Effector CD4-positive, alpha-beta T cell (primary cell): Measurements from ENCODE around the gene TEX261.
"Not testable (repeated sequence)": the region's sequence is repeated elsewhere in the genome, so short reads cannot be mapped to it uniquely, and the experiment has no call there.

ENCODE experiments used
- DNase-seq: peaks from one replicate; pipeline ENCODE4 v3.0.0-alpha.2; 2020
- total RNA-seq: gene quantifications from one replicate; lab custom pipeline; 2026; lab: John Stamatoyannopoulos, UW

TEX261 gene
- 23.3 reads per million, percentile 50 among the genes with 10 or more reads in this experiment for total RNA-seq

- DNase-seq, result peak; percentile 83
Observed at GRCh38 chr2:70994699-70995425, at the start of gene TEX261. TEX261 (minus strand) TSS chr2:70994873; CDS start chr2:70994757, 116 bp downstream.

- DNase-seq, result no peak
Observed at GRCh38 chr2:71043531-71044407, 49.1 kb upstream of the TEX261 start.

GRCh38 chr2:71042287-71042686, 47.6 kb upstream of the TEX261 start:
- DNase-seq, result no peak

- not testable (repeated sequence) for DNase-seq
Observed at GRCh38 chr2:71036296-71036695, 41.6 kb upstream of the TEX261 start.

- peak; percentile 36 for DNase-seq
Observed at GRCh38 chr2:71023553-71024243, 29.0 kb upstream of the TEX261 start.

GRCh38 chr2:71021394-71021793, 26.7 kb upstream of the TEX261 start:
- DNase-seq, result not testable (repeated sequence)

GRCh38 chr2:71019989-71020388, 25.3 kb upstream of the TEX261 start:
- DNase-seq, result not testable (repeated sequence)

GRCh38 chr2:71018625-71019024, 24.0 kb upstream of the TEX261 start:
- DNase-seq, result no peak

GRCh38 chr2:71011786-71012185, 17.1 kb upstream of the TEX261 start:
- DNase-seq, result not testable (repeated sequence)

GRCh38 chr2:71008342-71008741, 13.7 kb upstream of the TEX261 start:
- no peak for DNase-seq

- DNase-seq, result no peak
Observed at GRCh38 chr2:71006955-71007799, 12.5 kb upstream of the TEX261 start.

- DNase-seq, result no peak
Observed at GRCh38 chr2:71006323-71006722, 11.7 kb upstream of the TEX261 start.

- no peak for DNase-seq
Observed at GRCh38 chr2:71005271-71006202, 10.9 kb upstream of the TEX261 start.

- no peak for DNase-seq
Observed at GRCh38 chr2:71004857-71005256, 10.2 kb upstream of the TEX261 start.

- DNase-seq, result no peak
Observed at GRCh38 chr2:71003966-71004755, 9.5 kb upstream of the TEX261 start.

GRCh38 chr2:71003396-71003795, 8.7 kb upstream of the TEX261 start:
- no peak for DNase-seq

- no peak for DNase-seq
Observed at GRCh38 chr2:71001981-71002570, 7.4 kb upstream of the TEX261 start.

- DNase-seq, result no peak
Observed at GRCh38 chr2:71001592-71001927, 6.9 kb upstream of the TEX261 start.

GRCh38 chr2:71000780-71001591, 6.3 kb upstream of the TEX261 start:
- peak; percentile 71 for DNase-seq
